ACC112 (cell line): Measurements from ENCODE around the gene TLR9.
"Not testable (repeated sequence)": the region's sequence is repeated elsewhere in the genome, so short reads cannot be mapped to it uniquely, and the experiment has no call there.

Experiments
- H2AFZ ChIP-seq: fragments of 200-600 bp; sonication (generic); one replicate; pipeline ENCODE4 v1.6.0; 2017; ENCODE audit warnings: antibody characterized with exemption, low read length; ENCODE audit not compliant: unreplicated experiment
- H3K27ac ChIP-seq: fragments of 200-600 bp; sonication (generic); 2 replicates; pipeline ENCODE4 v1.5.1; 2014; ENCODE audit warnings: low read depth, mild to moderate bottlenecking, antibody characterized with exemption, low read length, moderate library complexity
- H3K27me3 ChIP-seq: fragments of 200-600 bp; sonication (generic); 2 replicates; pipeline ENCODE4 v1.6.1; 2014; ENCODE audit warnings: mild to moderate bottlenecking, antibody characterized with exemption, low read length, moderate library complexity, mixed read lengths; ENCODE audit not compliant: insufficient read depth
- H3K36me3 ChIP-seq: fragments of 200-600 bp; sonication (generic); 2 replicates; pipeline ENCODE4 v1.6.1; 2016; ENCODE audit warnings: mild to moderate bottlenecking, antibody characterized with exemption, low read length, moderate library complexity, mixed read lengths; ENCODE audit not compliant: insufficient read depth
- H3K4me1 ChIP-seq: fragments of 200-600 bp; sonication (generic); one replicate; pipeline ENCODE4 v1.6.1; 2016; ENCODE audit warnings: low read length, mixed read lengths; ENCODE audit not compliant: insufficient read depth, unreplicated experiment, control insufficient read depth
- H3K4me3 ChIP-seq: fragments of 200-600 bp; sonication (generic); 2 replicates; pipeline ENCODE4 v1.5.1; 2014; ENCODE audit warnings: mild to moderate bottlenecking, low read depth, low read length
- H3K79me2 ChIP-seq: fragments of 200-600 bp; sonication (generic); one replicate; pipeline ENCODE4 v1.6.0; 2016; ENCODE audit warnings: low read length; ENCODE audit not compliant: control insufficient read depth, unreplicated experiment, insufficient read depth

The TLR9 gene

GRCh38 chr3:52225452-52226228 is at the start of gene TLR9:
Gene TLR9, minus strand, starts transcription at chr3:52225645. Its CDS starts 116 bp downstream, at chr3:52225529.
- H3K79me2 ChIP-seq, result no peaks in the 10 kb centered on the region
- H3K27ac ChIP-seq, result no peak within 1 kb of the TSS
- 0 out of 2 replicates have a peak, but pooled peaks cover 3% of the 10 kb centered on the region for H3K36me3 ChIP-seq
- no peaks in the 10 kb centered on the region for H3K4me1 ChIP-seq
- no peaks in the 10 kb centered on the region for H3K27me3 ChIP-seq
- no peak within 1 kb of the TSS for H2AFZ ChIP-seq
- no peak within 1 kb of the TSS for H3K4me3 ChIP-seq

GRCh38 chr3:52274781-52275180 is 49.3 kb upstream of the TLR9 start:
- H2AFZ ChIP-seq, H3K27ac ChIP-seq, H3K27me3 ChIP-seq, H3K4me3 ChIP-seq: not testable (repeated sequence)
- Histone ChIP-seq H3K36me3 (peaks cover 23% of the 10 kb centered on the region), H3K4me1 (peaks cover 51% of the 10 kb centered on the region), H3K79me2 (peaks cover 86% of the 10 kb centered on the region)

- H3K36me3 ChIP-seq, result peaks cover 26% of the 10 kb centered on the region
- H3K4me1 ChIP-seq, result peaks cover 44% of the 10 kb centered on the region
- no peak overlapping the region for H3K4me3 ChIP-seq
- no peak overlapping the region for H2AFZ ChIP-seq
- H3K27ac ChIP-seq, result no peak overlapping the region
- H3K79me2 ChIP-seq, result peaks cover 96% of the 10 kb centered on the region
- H3K27me3 ChIP-seq, result no peaks in the 10 kb centered on the region
Observed at GRCh38 chr3:52272831-52273230, 47.4 kb upstream of the TLR9 start.

GRCh38 chr3:52272172-52272571 is 46.7 kb upstream of the TLR9 start:
- not testable (repeated sequence) for H3K27ac ChIP-seq, H3K4me3 ChIP-seq, H3K27me3 ChIP-seq, H2AFZ ChIP-seq
- Histone ChIP-seq H3K36me3 (peaks cover 33% of the 10 kb centered on the region), H3K4me1 (peaks cover 44% of the 10 kb centered on the region), H3K79me2 (peaks cover 95% of the 10 kb centered on the region)

- Histone ChIP-seq H3K4me3 (no peak overlapping the region), H3K4me1 (peaks cover 37% of the 10 kb centered on the region), H3K27ac (peak overlapping the region; percentile 5; the same call in 1 of the 2 replicates), H3K36me3 (peaks cover 46% of the 10 kb centered on the region), H3K79me2 (peaks cover 88% of the 10 kb centered on the region), H3K27me3 (no peaks in the 10 kb centered on the region), H2AFZ (no peak overlapping the region)
Observed at GRCh38 chr3:52270252-52270754, 44.9 kb upstream of the TLR9 start.

- peaks cover 82% of the 10 kb centered on the region for H3K79me2 ChIP-seq
- H3K4me3 ChIP-seq, result no peak overlapping the region
- peaks cover 35% of the 10 kb centered on the region for H3K4me1 ChIP-seq
- no peak overlapping the region for H3K27ac ChIP-seq
- peaks cover 46% of the 10 kb centered on the region for H3K36me3 ChIP-seq
- no peak overlapping the region for H2AFZ ChIP-seq
- H3K27me3 ChIP-seq, result no peaks in the 10 kb centered on the region
Observed at GRCh38 chr3:52269776-52270175, 44.3 kb upstream of the TLR9 start.

GRCh38 chr3:52268036-52268435 is 42.6 kb upstream of the TLR9 start:
- peaks cover 30% of the 10 kb centered on the region for H3K4me1 ChIP-seq
- H3K79me2 ChIP-seq, result peaks cover 79% of the 10 kb centered on the region
- H3K27me3 ChIP-seq, result no peaks in the 10 kb centered on the region
- H2AFZ ChIP-seq, result no peak overlapping the region
- H3K27ac ChIP-seq, result no peak overlapping the region
- peaks cover 48% of the 10 kb centered on the region for H3K36me3 ChIP-seq
- no peak overlapping the region for H3K4me3 ChIP-seq

GRCh38 chr3:52265387-52265786 is 39.9 kb upstream of the TLR9 start:
- Histone ChIP-seq H3K27ac (no peak overlapping the region), H3K4me3 (no peak overlapping the region), H2AFZ (no peak overlapping the region), H3K36me3 (peaks cover 50% of the 10 kb centered on the region), H3K4me1 (peaks cover 6% of the 10 kb centered on the region), H3K79me2 (peaks cover 71% of the 10 kb centered on the region), H3K27me3 (no peaks in the 10 kb centered on the region)

- H3K27me3 ChIP-seq, result no peaks in the 10 kb centered on the region
- H3K79me2 ChIP-seq, result peaks cover 48% of the 10 kb centered on the region
- H3K27ac ChIP-seq, result no peak overlapping the region
- H3K4me3 ChIP-seq, result no peak overlapping the region
- H3K4me1 ChIP-seq, result peaks cover 10% of the 10 kb centered on the region
- no peak overlapping the region for H2AFZ ChIP-seq
- peaks cover 62% of the 10 kb centered on the region for H3K36me3 ChIP-seq
Observed at GRCh38 chr3:52262447-52262846, 37.0 kb upstream of the TLR9 start.

GRCh38 chr3:52259448-52259847 is 34.0 kb upstream of the TLR9 start:
- Histone ChIP-seq H3K79me2 (peaks cover 38% of the 10 kb centered on the region), H3K27ac (peak overlapping the region; percentile 15), H3K27me3 (no peaks in the 10 kb centered on the region), H3K4me3 (no peak overlapping the region), H3K36me3 (peaks cover 56% of the 10 kb centered on the region), H2AFZ (no peak overlapping the region), H3K4me1 (peaks cover 10% of the 10 kb centered on the region)

GRCh38 chr3:52259035-52259434 is 33.6 kb upstream of the TLR9 start:
- H3K27me3 ChIP-seq, result no peaks in the 10 kb centered on the region
- H3K4me3 ChIP-seq, result no peak overlapping the region
- H3K36me3 ChIP-seq, result peaks cover 52% of the 10 kb centered on the region
- H3K79me2 ChIP-seq, result peaks cover 34% of the 10 kb centered on the region
- H3K27ac ChIP-seq, result peak overlapping the region; percentile 15
- peaks cover 10% of the 10 kb centered on the region for H3K4me1 ChIP-seq
- no peak overlapping the region for H2AFZ ChIP-seq
